ENCODE data around the gene PPIB.
"Not testable (repeated sequence)": the region's sequence is repeated elsewhere in the genome, so short reads cannot be mapped to it uniquely, and the experiment has no call there.

Gene PPIB

GRCh38 chr15:64141798-64142512, 20.9 kb downstream of the PPIB start:
- DNase-seq (ENCODE audit: low read depth in 2 of 2): no peak

- no peak for DNase-seq (ENCODE audit: low read depth in 2 of 2)
These were observed 24.4 kb downstream of the PPIB start for GRCh38 chr15:64138331-64138941.

- DNase-seq (ENCODE audit: low read depth in 2 of 2): no peak
These were observed 25.5 kb downstream of the PPIB start for GRCh38 chr15:64137226-64137833.

GRCh38 chr15:64136347-64136746, 26.5 kb downstream of the PPIB start:
- DNase-seq (ENCODE audit: low read depth in 2 of 2): no peak

GRCh38 chr15:64134345-64134829, 28.4 kb downstream of the PPIB start:
- no peak for DNase-seq (ENCODE audit: low read depth in 2 of 2)

GRCh38 chr15:64133623-64134344, 29.0 kb downstream of the PPIB start:
- DNase-seq (ENCODE audit: low read depth in 2 of 2): no peak

GRCh38 chr15:64132217-64132616, 30.6 kb downstream of the PPIB start:
- DNase-seq (ENCODE audit: low read depth in 2 of 2): no peak

- DNase-seq (ENCODE audit: low read depth in 2 of 2): no peak
These were observed 31.3 kb downstream of the PPIB start for GRCh38 chr15:64131547-64131946.

- DNase-seq (ENCODE audit: low read depth in 2 of 2): no peak
These were observed 32.7 kb downstream of the PPIB start for GRCh38 chr15:64130159-64130558.

GRCh38 chr15:64127521-64128270, 35.1 kb downstream of the PPIB start:
- DNase-seq (ENCODE audit: low read depth in 2 of 2): no peak

- DNase-seq (ENCODE audit: low read depth in 2 of 2): no peak
These were observed 36.8 kb downstream of the PPIB start for GRCh38 chr15:64125978-64126377.

GRCh38 chr15:64122936-64123351, 39.9 kb downstream of the PPIB start:
- no peak for DNase-seq (ENCODE audit: low read depth in 2 of 2)

- DNase-seq (ENCODE audit: low read depth in 2 of 2): no peak
These were observed 40.4 kb downstream of the PPIB start for GRCh38 chr15:64122444-64122843.

GRCh38 chr15:64121614-64122013, 41.2 kb downstream of the PPIB start:
- no peak for DNase-seq (ENCODE audit: low read depth in 2 of 2)

GRCh38 chr15:64120322-64120721, 42.5 kb downstream of the PPIB start:
- not testable (repeated sequence) for DNase-seq (ENCODE audit: low read depth in 2 of 2)

GRCh38 chr15:64117759-64118487, 44.9 kb downstream of the PPIB start:
- DNase-seq (ENCODE audit: low read depth in 2 of 2): no peak

GRCh38 chr15:64112904-64113303, 49.9 kb downstream of the PPIB start:
- no peak for DNase-seq (ENCODE audit: low read depth in 2 of 2)

- DNase-seq (ENCODE audit: low read depth in 2 of 2): no peak
These were observed 50.6 kb downstream of the PPIB start for GRCh38 chr15:64112073-64112772.

- no peak for DNase-seq (ENCODE audit: low read depth in 2 of 2)
These were observed 51.2 kb downstream of the PPIB start for GRCh38 chr15:64111679-64112050.

GRCh38 chr15:64110950-64111678, 51.7 kb downstream of the PPIB start:
- DNase-seq (ENCODE audit: low read depth in 2 of 2): no peak
